Thyroid gland (tissue), 4 donors: Measurements from ENCODE around the gene PRKG2.

Experiments used
- POLR2A ChIP-seq, 2 donors: fragments of 450-650 bp; IDR thresholded peaks; one replicate each; pipeline ENCODE4 v1.6.1; 2017; ENCODE audit warnings: antibody characterized with exemption in 2 of 2, mild to moderate bottlenecking in 2 of 2, moderate library complexity in 1 of 2
- TF ChIP-seq, protein P1 (sequence below), 6 experiments: fragments of 200-600 bp in 3 of 6; fragments of 450-650 bp in 3 of 6; sonication (generic) in 3 of 6; IDR thresholded peaks; one replicate each; pipeline ENCODE4 v1.5.1; 2016 to 2019; ENCODE audit warnings: antibody characterized with exemption in 6 of 6, mild to moderate bottlenecking in 2 of 6, inconsistent platforms in 1 of 6, moderate library complexity in 1 of 6

DNA sequence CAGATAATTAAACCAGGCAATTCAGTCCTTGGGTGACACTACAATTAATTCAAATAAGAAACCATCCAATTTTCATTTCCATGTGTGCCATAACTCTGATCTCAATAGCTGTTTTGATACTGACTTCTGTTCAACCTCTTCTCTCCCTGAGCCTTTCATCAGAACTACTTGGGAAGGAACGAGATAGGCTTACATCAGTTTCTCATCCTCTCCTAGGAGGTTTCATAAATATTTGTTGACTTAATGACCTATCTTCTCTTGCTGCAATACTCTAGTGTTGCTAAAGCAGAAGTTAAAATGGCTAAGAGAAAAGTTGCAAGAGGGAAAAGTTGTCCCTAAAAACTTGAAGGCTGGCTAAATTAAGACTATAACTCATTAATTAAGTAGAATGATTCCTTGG is 41.8 kb downstream of the PRKG2 start:
- TF ChIP-seq, protein P1, sequence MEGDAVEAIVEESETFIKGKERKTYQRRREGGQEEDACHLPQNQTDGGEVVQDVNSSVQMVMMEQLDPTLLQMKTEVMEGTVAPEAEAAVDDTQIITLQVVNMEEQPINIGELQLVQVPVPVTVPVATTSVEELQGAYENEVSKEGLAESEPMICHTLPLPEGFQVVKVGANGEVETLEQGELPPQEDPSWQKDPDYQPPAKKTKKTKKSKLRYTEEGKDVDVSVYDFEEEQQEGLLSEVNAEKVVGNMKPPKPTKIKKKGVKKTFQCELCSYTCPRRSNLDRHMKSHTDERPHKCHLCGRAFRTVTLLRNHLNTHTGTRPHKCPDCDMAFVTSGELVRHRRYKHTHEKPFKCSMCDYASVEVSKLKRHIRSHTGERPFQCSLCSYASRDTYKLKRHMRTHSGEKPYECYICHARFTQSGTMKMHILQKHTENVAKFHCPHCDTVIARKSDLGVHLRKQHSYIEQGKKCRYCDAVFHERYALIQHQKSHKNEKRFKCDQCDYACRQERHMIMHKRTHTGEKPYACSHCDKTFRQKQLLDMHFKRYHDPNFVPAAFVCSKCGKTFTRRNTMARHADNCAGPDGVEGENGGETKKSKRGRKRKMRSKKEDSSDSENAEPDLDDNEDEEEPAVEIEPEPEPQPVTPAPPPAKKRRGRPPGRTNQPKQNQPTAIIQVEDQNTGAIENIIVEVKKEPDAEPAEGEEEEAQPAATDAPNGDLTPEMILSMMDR (IDR thresholded peaks at IDR 0.05), result no peak
- no peak for TF ChIP-seq POLR2A (IDR thresholded peaks at IDR 0.05)
